ENCODE data around the gene ZNF256.

GRCh38 chr19:57992841-57993240 is 45.3 kb upstream of the ZNF256 start:
- TF ChIP-seq POLR2A (IDR thresholded peaks at IDR 0.05) (no peak), CTCF (IDR thresholded peaks at IDR 0.05) (no peak), POLR2AphosphoS5 (IDR thresholded peaks at IDR 0.05) (no peak)

Measured in sigmoid colon (tissue), 4 donors.